H1 (cell line): ENCODE data around the gene GTPBP6. TPM values are rescaled to one million over a fixed set of nuclear protein-coding genes. Genes with fewer than 3 reads are reported as not detected.

Source experiments
- CTCF ChIA-PET: fragments of 300-600 bp; sonication (Branson Sonifier 250); formaldehyde crosslinking; loops from one replicate; lab custom pipeline; 2021; ENCODE audit not compliant: partially characterized antibody; lab: Charles Lee
- POLR2A ChIA-PET: fragments of 300-600 bp; sonication (Branson Sonifier 250); formaldehyde crosslinking; loops from one replicate; lab custom pipeline; 2021; ENCODE audit warnings: inconsistent platforms; ENCODE audit not compliant: partially characterized antibody; lab: Charles Lee
- DNase-seq, 2 experiments: peaks; one replicate each; pipeline versions ENCODE4 v3.0.0 to v3.0.0-alpha.2; 2010 to 2022; ENCODE audit warnings: low spot score in 2 of 2, low read depth in 1 of 2, mixed read lengths in 1 of 2
- FAIRE-seq: peaks from 2 replicates; lab custom pipeline; 2011; peaks lifted over from hg19 to GRCh38; lab: Jason Lieb, UNC
- H2AFZ ChIP-seq: 2 replicates; pipeline ENCODE4 v1.8.1; 2012; ENCODE audit warnings: low read length, inconsistent platforms
- H2AK5ac ChIP-seq: 2 replicates; pipeline ENCODE4 v1.6.1; 2013; ENCODE audit warnings: low read depth, low read length
- H2BK120ac ChIP-seq: replicated peaks from 2 replicates; pipeline ENCODE3; 2013; ENCODE audit warnings: low read depth, low read length, inconsistent platforms
- H2BK12ac ChIP-seq: 2 replicates; pipeline ENCODE4 v1.6.1; 2013; ENCODE audit warnings: low read depth, low read length
- H2BK15ac ChIP-seq: 2 replicates; pipeline ENCODE4 v1.6.1; 2013; ENCODE audit warnings: low read length
- H2BK20ac ChIP-seq: 2 replicates; pipeline ENCODE4 v1.6.1; 2013; ENCODE audit warnings: low read length
- H2BK5ac ChIP-seq: 2 replicates; pipeline ENCODE4 v1.6.1; 2013; ENCODE audit warnings: low read depth, low read length
- H3K14ac ChIP-seq: 2 replicates; pipeline ENCODE4 v1.6.1; 2013; ENCODE audit warnings: inconsistent platforms; ENCODE audit not compliant: insufficient read length
- H3K18ac ChIP-seq: 2 replicates; pipeline ENCODE4 v1.6.1; 2013; ENCODE audit warnings: low read length; ENCODE audit errors: extremely low read depth
- H3K23ac ChIP-seq: 2 replicates; pipeline ENCODE4 v1.6.1; 2013; ENCODE audit warnings: inconsistent platforms; ENCODE audit not compliant: insufficient read length
- H3K23me2 ChIP-seq: 2 replicates; pipeline ENCODE4 v1.6.1; 2013; ENCODE audit warnings: low read depth, low read length
- H3K27ac ChIP-seq: 2 replicates; pipeline ENCODE4 v1.6.1; 2011; ENCODE audit warnings: low read depth, low read length, inconsistent platforms
- H3K27me3 ChIP-seq, 4 experiments: replicated peaks in 1 of 4; 1 replicate in 1 of 4; 2 replicates in 3 of 4; pipeline versions ENCODE4 v1.6.1 to v1.8.1; 2011 to 2013; ENCODE audit warnings: low read length in 3 of 4, mild to moderate bottlenecking in 3 of 4, inconsistent platforms in 2 of 4, mixed read lengths in 2 of 4, moderate library complexity in 1 of 4; ENCODE audit not compliant: control insufficient read depth in 3 of 4, insufficient read depth in 3 of 4; ENCODE audit errors: extremely low read depth in 1 of 4
- H3K36me3 ChIP-seq, 4 experiments: 2 replicates each; pipeline versions ENCODE4 v1.6.1 to v1.8.1; 2011 to 2013; ENCODE audit warnings: mild to moderate bottlenecking in 4 of 4, low read length in 3 of 4, moderate library complexity in 2 of 4, control low read depth in 1 of 4, inconsistent platforms in 1 of 4; ENCODE audit not compliant: insufficient read depth in 4 of 4, control insufficient read depth in 2 of 4
- H3K4ac ChIP-seq: replicated peaks from 2 replicates; pipeline ENCODE3; 2013; ENCODE audit warnings: low read length, low read depth, mixed read lengths, inconsistent platforms; ENCODE audit not compliant: insufficient read length
- H3K4me1 ChIP-seq, 4 experiments: replicated peaks in 1 of 4; 1 replicate in 1 of 4; 2 replicates in 3 of 4; pipeline versions ENCODE4 v1.6.1 to v1.8.1; 2011 to 2013; ENCODE audit warnings: low read length in 3 of 4, inconsistent platforms in 2 of 4, mixed read lengths in 1 of 4; ENCODE audit not compliant: insufficient read depth in 4 of 4, control insufficient read depth in 3 of 4
- H3K4me2 ChIP-seq, 2 experiments: 2 replicates each; pipeline versions ENCODE4 v1.6.1 to v1.8.1; 2011 to 2013; ENCODE audit warnings: low read depth in 2 of 2, low read length in 2 of 2, control low read depth in 1 of 2, inconsistent platforms in 1 of 2, mild to moderate bottlenecking in 1 of 2; ENCODE audit not compliant: insufficient read depth in 1 of 2
- H3K4me3 ChIP-seq, 4 experiments: fragments of 200-600, 300-600 bp in 1 of 4; sonication (generic), shearing (Covaris generic), sonication (Bioruptor Twin) in 1 of 4; 2 replicates each; pipeline versions ENCODE4 v1.5.1 to v1.8.1; 2011 to 2016; ENCODE audit warnings: low read length in 4 of 4, low read depth in 3 of 4, control low read depth in 2 of 4, inconsistent platforms in 2 of 4, mild to moderate bottlenecking in 2 of 4, mixed read lengths in 1 of 4, moderate library complexity in 1 of 4; ENCODE audit not compliant: insufficient read depth in 2 of 4; ENCODE audit errors: extremely low read depth in 1 of 4
- H3K56ac ChIP-seq: replicated peaks from 2 replicates; pipeline ENCODE3; 2013; ENCODE audit warnings: low read depth, mild to moderate bottlenecking, mixed read lengths, low read length, inconsistent platforms; ENCODE audit not compliant: insufficient read length
- H3K79me1 ChIP-seq: 2 replicates; pipeline ENCODE4 v1.6.1; 2013; ENCODE audit warnings: low read depth, low read length, control low read depth
- H3K79me2 ChIP-seq, 2 experiments: 2 replicates each; pipeline versions ENCODE4 v1.6.1 to v1.8.1; 2012 to 2013; ENCODE audit warnings: low read length in 2 of 2, mild to moderate bottlenecking in 2 of 2, inconsistent platforms in 1 of 2; ENCODE audit not compliant: insufficient read depth in 2 of 2, control insufficient read depth in 1 of 2
- H3K9ac ChIP-seq, 4 experiments: replicated peaks in 1 of 4; 1 replicate in 1 of 4; 2 replicates in 3 of 4; pipeline versions ENCODE4 v1.6.1 to v1.8.1; 2011 to 2013; ENCODE audit warnings: low read depth in 3 of 4, low read length in 3 of 4, control low read depth in 2 of 4, mild to moderate bottlenecking in 2 of 4, moderate library complexity in 2 of 4, inconsistent platforms in 1 of 4; ENCODE audit errors: extremely low read depth in 1 of 4
- H3K9me3 ChIP-seq, 2 experiments: 2 replicates each; pipeline versions ENCODE4 v1.6.1 to v1.8.1; 2012 to 2013; ENCODE audit warnings: mild to moderate bottlenecking in 2 of 2, moderate library complexity in 2 of 2, control low read depth in 1 of 2, inconsistent platforms in 1 of 2, low read depth in 1 of 2, low read length in 1 of 2, mixed read lengths in 1 of 2; ENCODE audit not compliant: insufficient read depth in 2 of 2
- H4K20me1 ChIP-seq, 2 experiments: replicated peaks in 1 of 2; 2 replicates each; pipeline versions ENCODE3 to v1.8.1; 2011 to 2013; ENCODE audit warnings: inconsistent platforms in 2 of 2, low read length in 2 of 2, mild to moderate bottlenecking in 1 of 2; ENCODE audit not compliant: insufficient read depth in 2 of 2, control insufficient read depth in 1 of 2
- H4K5ac ChIP-seq: 2 replicates; pipeline ENCODE4 v1.6.1; 2013; ENCODE audit warnings: low read length, low read depth, mixed read lengths, inconsistent platforms; ENCODE audit not compliant: insufficient read length
- H4K8ac ChIP-seq: 2 replicates; pipeline ENCODE4 v1.8.0; 2013; ENCODE audit warnings: mild to moderate bottlenecking, moderate library complexity, low read length, inconsistent platforms; ENCODE audit not compliant: insufficient read depth; ENCODE audit errors: extremely low read depth
- H4K91ac ChIP-seq: replicated peaks from 2 replicates; pipeline ENCODE3; 2013; ENCODE audit warnings: low read length, mixed read lengths, inconsistent platforms; ENCODE audit not compliant: insufficient read length
- ASH2L ChIP-seq: fragments of 200-600, 300-600 bp; sonication (generic); IDR thresholded peaks from one replicate; pipeline ENCODE4 v1.7.1; 2017; ENCODE audit warnings: low read length
- CHD1 ChIP-seq: IDR thresholded peaks from 2 replicates; pipeline ENCODE4 v1.6.1; 2012; ENCODE audit warnings: low read depth, low read length, improper control_type of control experiment
- E2F6 ChIP-seq: IDR thresholded peaks from 2 replicates; pipeline ENCODE4 v1.6.1; 2012; ENCODE audit warnings: inconsistent platforms
- EP300 ChIP-seq, 2 experiments: IDR thresholded peaks; 1 replicate in 1 of 2; 2 replicates in 1 of 2; pipeline ENCODE4 v1.6.1; 2011 to 2012; ENCODE audit warnings: low read depth in 2 of 2, low read length in 2 of 2, mild to moderate bottlenecking in 2 of 2, borderline replicate concordance in 1 of 2, inconsistent platforms in 1 of 2, moderate library complexity in 1 of 2
- MAFK ChIP-seq: IDR thresholded peaks from 2 replicates; pipeline ENCODE4 v1.6.1; 2012; ENCODE audit warnings: low read depth, mild to moderate bottlenecking, improper control_type of control experiment, low read length
- MAX ChIP-seq: IDR thresholded peaks from 2 replicates; pipeline ENCODE4 v1.6.1; 2012; ENCODE audit warnings: inconsistent platforms
- PHF8 ChIP-seq: fragments of 200-600 bp; sonication (generic); conservative IDR thresholded peaks from 2 replicates; pipeline ENCODE4 v1.7.1; 2012; ENCODE audit warnings: low read depth, mild to moderate bottlenecking, inconsistent platforms, low read length, moderate library complexity
- RAD21 ChIP-seq, 2 experiments: IDR thresholded peaks in 1 of 2; conservative IDR thresholded peaks in 1 of 2; 2 replicates each; pipeline ENCODE4 v1.6.1; 2011; ENCODE audit warnings: low read depth in 2 of 2, low read length in 2 of 2, improper control_type of control experiment in 1 of 2, inconsistent platforms in 1 of 2, mild to moderate bottlenecking in 1 of 2, moderate library complexity in 1 of 2
- SIN3A ChIP-seq, 2 experiments: IDR thresholded peaks in 1 of 2; conservative IDR thresholded peaks in 1 of 2; 2 replicates each; pipeline ENCODE4 v1.6.1; 2011 to 2012; ENCODE audit warnings: low read length in 2 of 2, improper control_type of control experiment in 1 of 2, low read depth in 1 of 2, mild to moderate bottlenecking in 1 of 2
- SRF ChIP-seq: IDR thresholded peaks from 2 replicates; pipeline ENCODE4 v1.6.1; 2011; ENCODE audit warnings: mild to moderate bottlenecking, low read depth, low read length, moderate library complexity
- WGBS, 2 experiments: shearing (Covaris generic) in 1 of 2; methylation state at CpG; one replicate each; pipeline versions ENCODE4 v1.1.6 to v1.1.7; 2013 to 2015; ENCODE audit warnings: low lambda C conversion rate in 2 of 2, mixed read lengths in 2 of 2, inconsistent platforms in 1 of 2, low coverage in 1 of 2, missing lambda C conversion rate in 1 of 2; ENCODE audit not compliant: insufficient replicate concordance in 2 of 2, insufficient coverage in 1 of 2, insufficient read length in 1 of 2; ENCODE audit errors: extremely low coverage in 1 of 2, missing lambda C conversion rate in 1 of 2; 5-methylcytosine and 5-hydroxymethylcytosine counted together
- polyA plus RNA-seq, 7 experiments: library from polyadenylated mRNA; depleted of rRNA in 3 of 7; stranded (reverse) in 5 of 7; unstranded in 2 of 7; fragments of >200 nt in 5 of 7; fragments of 200-250 nt in 2 of 7; gene quantifications; 1 replicate in 5 of 7; 2 replicates in 1 of 7; 4 replicates in 1 of 7; pipeline versions ENCODE4 v1.2.1 to v1.2.3, GENCODE V29; 2011 to 2013; ENCODE audit warnings: missing spikeins in 2 of 7, mixed read lengths in 2 of 7
- total RNA-seq: library from RNA; stranded (reverse); fragmentation: NEBNext Ultra II Directional; extraction: Animal tissue kit (Norgen Biotek cat#: 25700); gene quantifications from 2 replicates; pipeline ENCODE4 v1.2.1, GENCODE V29; 2021

GTPBP6 gene
- total and polyA plus RNA-seq, 2 of the 8 experiments (the other 6 are each of a cell fraction or from before 2014, with no cell fraction given): 33.9 to 57.1 TPM

- Histone ChIP-seq H4K91ac (no peak overlapping the region), H3K23me2 (no peaks in the 10 kb centered on the region), H2BK5ac (no peak overlapping the region), H3K27me3 (no peaks in the 10 kb centered on the region), H4K5ac (no peak overlapping the region), H3K18ac (no peak overlapping the region), H4K20me1 (peaks cover 10 to 22% of the 10 kb centered on the region in 2 experiments), H2BK12ac (no peak overlapping the region), H3K27ac (no peak overlapping the region), H2BK120ac (no peak overlapping the region), H2AFZ (no peak overlapping the region), H2AK5ac (no peak overlapping the region), H3K9ac (no peak overlapping the region), H4K8ac (peak overlapping the region; percentile 79; the same call in 1 of the 2 replicates), H3K36me3 (peaks cover 0 to 16% (median 5%) of the 10 kb centered on the region in 4 experiments; a peak in 6 of 8 replicates), H3K9me3 (no peaks in the 10 kb centered on the region), H3K79me1 (peaks cover 18% of the 10 kb centered on the region), H3K4ac (no peak overlapping the region), H3K56ac (no peak overlapping the region), H2BK20ac (no peak overlapping the region), H3K4me3 (no peak overlapping the region), H3K4me2 (no peak overlapping the region), H2BK15ac (no peak overlapping the region), H3K79me2 (peaks cover 0 to 73% of the 10 kb centered on the region in 2 experiments; a peak in 2 of 4 replicates), H3K4me1 (no peaks in the 10 kb centered on the region; a peak in 1 of 7 replicates), H3K14ac (no peak overlapping the region), H3K23ac (no peak overlapping the region)
- CTCF ChIA-PET: no interaction called here
- 97% methylated on average over 17 of the region's 39 CpGs; no CpG with 5 or more reads in 1 of the 2 experiments for WGBS, 2 experiments
- POLR2A ChIA-PET: no interaction called here
- FAIRE-seq (no peak), DNase-seq (no peak)
- TF ChIP-seq SRF: no peak
- no peak for TF ChIP-seq MAFK
- no peak for TF ChIP-seq ASH2L
- TF ChIP-seq MAX: no peak
- no peak for TF ChIP-seq RAD21 (IDR thresholded peaks at IDR 0.05 in 1 of 2, conservative IDR thresholded peaks at IDR 0.05 in 1 of 2; ENCODE audit: low read depth in 2 of 2, low read length in 2 of 2)
- TF ChIP-seq E2F6: no peak
- TF ChIP-seq EP300 (IDR thresholded peaks at IDR 0.05; ENCODE audit: borderline replicate concordance in 1 of 2, low read depth in 2 of 2, low read length in 2 of 2): no peak
- no peak for TF ChIP-seq CHD1
- TF ChIP-seq SIN3A (conservative IDR thresholded peaks at IDR 0.05 in 1 of 2, IDR thresholded peaks at IDR 0.05 in 1 of 2; ENCODE audit: low read depth in 1 of 2, low read length in 2 of 2): no peak
- no peak for TF ChIP-seq PHF8
Observed at GRCh38 chrX:353566-354535, 35.3 kb upstream of the GTPBP6 start.
